Thymus (tissue), 11 donors: Measurements from ENCODE around the gene CDH23. TPM values are rescaled to one million over a fixed set of nuclear protein-coding genes. Genes with fewer than 3 reads are reported as not detected.

Experiments used
- DNase-seq, 9 donors: peaks; one replicate each; pipeline ENCODE4 v3.0.0-alpha.2; 2013; ENCODE audit warnings: low spot score in 9 of 9, low read depth in 6 of 9, missing footprints in 1 of 9
- H3K27ac ChIP-seq, 2 donors: one replicate each; pipeline ENCODE4 v1.5.1; 2013; ENCODE audit warnings: control low read depth in 1 of 2, low read depth in 1 of 2, low read length in 1 of 2, mild to moderate bottlenecking in 1 of 2, moderate library complexity in 1 of 2
- H3K27me3 ChIP-seq, 2 donors: one replicate each; pipeline ENCODE4 v1.5.1; 2013; ENCODE audit warnings: low read length in 1 of 2; ENCODE audit not compliant: control insufficient read depth in 2 of 2, insufficient read depth in 1 of 2
- H3K36me3 ChIP-seq, 2 donors: one replicate each; pipeline ENCODE4 v1.5.1; 2013; ENCODE audit warnings: low read length in 1 of 2, mild to moderate bottlenecking in 1 of 2, moderate library complexity in 1 of 2; ENCODE audit not compliant: control insufficient read depth in 2 of 2, insufficient read depth in 2 of 2
- H3K4me1 ChIP-seq, 2 donors: one replicate each; pipeline ENCODE4 v1.5.1; 2013; ENCODE audit warnings: low read length in 2 of 2; ENCODE audit not compliant: control insufficient read depth in 2 of 2, insufficient read depth in 2 of 2
- H3K4me3 ChIP-seq, 2 donors: one replicate each; pipeline ENCODE4 v1.5.1; 2013; ENCODE audit warnings: low read length in 2 of 2, control low read depth in 1 of 2, mild to moderate bottlenecking in 1 of 2
- H3K9me3 ChIP-seq, 2 donors: one replicate each; pipeline ENCODE4 v1.5.1; 2013; ENCODE audit warnings: low read length in 1 of 2, mild to moderate bottlenecking in 1 of 2; ENCODE audit not compliant: control insufficient read depth in 2 of 2, insufficient read depth in 1 of 2
- WGBS: extraction: QIAGEN DNeasy Blood & Tissue Kit; methylation state at CpG from one replicate; pipeline ENCODE4 v1.1.7; 2013; 5-methylcytosine and 5-hydroxymethylcytosine counted together
- polyA plus RNA-seq: library from polyadenylated mRNA; stranded (reverse); fragments of 200-250 nt; gene quantifications from one replicate; pipeline ENCODE4 v1.2.3, GENCODE V29; 2013
- total RNA-seq: library from RNA; stranded (reverse); fragments of 120-200 nt; gene quantifications from one replicate; pipeline ENCODE4 v1.2.4, GENCODE V29; 2013
- donor health status: healthy.

CDH23 gene
- total and polyA plus RNA-seq, 2 donors, result 9.1 TPM

DNA sequence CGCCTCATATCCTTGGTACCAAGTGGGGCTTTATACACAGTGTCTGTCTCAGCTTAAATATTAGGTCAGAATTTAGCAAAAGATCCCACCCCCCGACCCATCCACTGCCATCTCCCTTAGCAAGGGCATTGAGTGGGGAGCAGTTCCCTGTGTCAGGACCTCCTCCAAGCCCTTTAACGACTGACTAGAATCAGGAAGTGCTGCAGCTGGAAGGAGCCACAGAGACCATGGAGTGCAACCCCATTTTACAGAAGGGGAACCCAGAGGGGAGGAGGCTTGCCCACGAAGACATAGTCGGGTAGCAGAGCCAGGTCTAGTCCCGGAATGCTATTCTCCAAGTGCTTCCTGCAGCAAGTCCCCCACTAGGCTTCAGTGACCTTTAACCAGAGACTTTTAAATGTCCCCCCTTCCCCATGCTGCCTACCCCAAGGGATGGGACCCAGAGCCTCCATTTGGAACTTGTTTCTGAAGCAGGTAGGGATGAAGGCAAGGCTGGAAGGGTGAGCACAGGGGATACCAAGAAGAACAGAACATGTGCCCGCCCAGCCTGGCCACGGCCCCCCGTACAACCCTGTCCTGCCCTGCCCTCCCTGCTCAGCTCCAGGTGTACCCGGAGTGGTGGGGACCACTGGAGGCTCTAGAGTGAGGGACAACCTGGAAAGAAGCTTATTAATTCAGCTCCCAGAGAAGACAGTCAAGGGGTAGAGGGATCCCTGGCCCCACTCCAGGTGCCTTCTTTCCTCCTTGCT is 281.5 kb downstream of the CDH23 start:
- no peak for DNase-seq
- WGBS, result 81% methylated on average over 10 of the region's 10 CpGs
- no peaks in the 10 kb centered on the region for H3K27me3 ChIP-seq

DNA sequence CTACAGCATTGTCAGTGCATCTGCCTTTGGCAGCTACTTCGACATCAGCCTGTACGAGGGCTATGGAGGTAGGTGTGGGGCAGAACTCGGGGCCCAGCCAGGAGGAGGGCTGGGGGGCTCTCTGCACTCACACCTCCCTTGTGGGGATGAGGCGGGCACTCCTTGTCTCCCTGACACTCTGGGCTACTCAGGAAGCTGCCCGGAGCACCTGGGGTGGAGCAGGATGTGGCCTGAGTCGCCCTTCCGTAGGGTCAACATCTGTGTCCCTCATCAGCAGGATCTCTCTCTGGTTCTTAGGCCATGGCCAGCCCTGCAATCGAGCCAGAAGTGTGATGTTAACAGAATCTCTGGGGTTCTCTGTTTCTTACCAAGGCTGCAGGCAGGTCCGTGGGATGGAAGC is 282.7 kb downstream of the CDH23 start:
- H3K9me3 ChIP-seq, result no peaks in the 10 kb centered on the region
- no peaks in the 10 kb centered on the region for H3K27me3 ChIP-seq
- H3K4me1 ChIP-seq, result peaks cover 0 to 4% of the 10 kb centered on the region in 2 donors
- H3K4me3 ChIP-seq, result no peak overlapping the region
- WGBS, result 95% methylated on average over 9 of the region's 9 CpGs
- DNase-seq, result no peak
- no peak overlapping the region for H3K27ac ChIP-seq
- no peaks in the 10 kb centered on the region for H3K36me3 ChIP-seq

More for the DNA sequence above, 281.5 kb downstream of the CDH23 start:
- H3K4me3 ChIP-seq, result no peak overlapping the region
- no peaks in the 10 kb centered on the region for H3K4me1 ChIP-seq
- no peak overlapping the region for H3K27ac ChIP-seq
- H3K36me3 ChIP-seq, result no peaks in the 10 kb centered on the region
- H3K9me3 ChIP-seq, result no peaks in the 10 kb centered on the region

DNA sequence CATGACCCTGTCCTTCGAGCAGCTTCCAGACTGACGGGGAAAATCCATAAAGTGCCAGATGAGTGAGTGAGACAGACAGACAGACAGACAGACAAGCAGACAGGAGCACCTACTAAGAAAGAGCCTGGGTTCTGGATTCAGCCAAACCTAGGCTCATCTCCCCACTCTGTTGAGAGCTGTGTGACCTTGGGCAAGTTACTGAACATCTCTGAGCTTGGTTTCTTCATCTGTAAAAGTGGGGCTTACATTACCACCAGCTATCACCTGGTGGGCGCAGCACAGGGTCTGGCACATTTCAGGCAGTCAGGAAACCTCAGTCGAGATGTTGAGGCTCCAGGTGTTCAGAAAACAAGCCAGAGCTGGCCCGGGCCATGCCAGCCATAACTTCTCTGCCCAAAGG is 285.3 kb downstream of the CDH23 start:
- Histone ChIP-seq H3K4me3 (no peak overlapping the region), H3K9me3 (no peaks in the 10 kb centered on the region), H3K4me1 (peaks cover 0 to 22% of the 10 kb centered on the region in 2 donors), H3K27ac (no peak overlapping the region), H3K36me3 (no peaks in the 10 kb centered on the region), H3K27me3 (no peaks in the 10 kb centered on the region)
- DNase-seq, result no peak
- 93% methylated on average over 5 of the region's 5 CpGs for WGBS

DNA sequence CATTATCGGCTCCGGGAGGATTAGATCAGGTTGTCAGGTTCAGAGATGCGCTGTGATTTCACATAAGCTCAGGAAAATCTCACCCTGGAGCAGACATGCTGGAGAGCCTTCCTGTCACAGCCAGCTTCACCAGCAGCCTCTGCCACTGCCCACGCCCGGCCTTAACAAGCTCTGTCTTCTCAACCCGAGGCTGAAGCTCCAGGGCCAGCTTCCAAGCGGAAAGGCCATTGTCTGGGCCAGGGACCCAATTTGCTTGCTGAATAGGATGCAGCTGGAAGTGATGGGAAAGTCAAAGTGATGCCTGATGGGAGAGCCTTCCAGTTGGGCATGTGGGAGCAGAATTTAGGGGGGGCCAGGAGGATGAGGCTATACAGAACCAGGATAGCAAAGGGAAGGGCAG is 286.6 kb downstream of the CDH23 start:
- DNase-seq, result no peak
- peaks cover 0 to 22% of the 10 kb centered on the region in 2 donors for H3K4me1 ChIP-seq
- no peaks in the 10 kb centered on the region for H3K36me3 ChIP-seq
- H3K27ac ChIP-seq, result no peak overlapping the region
- no peaks in the 10 kb centered on the region for H3K27me3 ChIP-seq
- H3K4me3 ChIP-seq, result no peak overlapping the region
- WGBS, result 98% methylated on average over 7 of the region's 7 CpGs
- H3K9me3 ChIP-seq, result peaks cover 0 to 1% of the 10 kb centered on the region in 2 donors

DNA sequence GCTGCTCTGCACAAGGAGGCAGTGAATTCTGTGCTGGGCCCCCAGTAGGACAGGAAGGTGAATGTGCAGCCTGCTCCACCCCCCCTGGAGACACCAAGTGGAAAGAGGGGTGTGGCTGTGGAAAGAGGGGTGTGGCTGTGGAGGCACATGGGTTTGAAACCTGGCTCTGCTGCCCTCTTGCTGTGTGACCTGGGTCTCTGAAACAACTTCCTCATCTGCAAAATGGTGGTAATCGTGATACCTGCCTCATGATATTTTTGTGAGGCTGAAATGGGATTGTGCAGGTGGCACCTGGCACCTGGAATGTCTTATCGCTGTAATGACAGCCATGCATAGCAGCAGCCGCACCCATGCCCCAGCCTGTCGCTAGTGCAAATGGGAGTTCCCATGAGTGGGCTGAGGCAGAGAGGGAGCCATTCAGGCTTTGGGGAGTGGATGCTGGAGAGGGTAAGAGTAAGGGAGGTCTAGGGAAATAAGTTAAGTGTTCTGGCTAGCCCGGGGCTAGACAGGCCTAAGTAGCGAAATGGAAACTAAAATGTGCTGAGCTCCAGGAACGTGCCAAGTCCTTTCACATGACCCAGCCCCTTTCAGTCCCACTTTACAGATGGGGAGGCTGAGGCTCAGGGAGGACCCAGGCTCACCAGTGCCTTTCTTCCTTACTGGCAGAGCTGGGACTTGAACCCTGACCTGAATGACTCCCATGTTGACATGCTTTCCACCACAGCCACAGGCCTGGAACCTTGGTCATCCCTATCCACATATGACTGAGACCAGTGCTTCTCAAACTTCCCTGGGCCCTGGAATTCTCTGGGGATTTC is 287.8 kb downstream of the CDH23 start:
- H3K27ac ChIP-seq, result no peak overlapping the region
- H3K4me1 ChIP-seq, result peaks cover 0 to 22% of the 10 kb centered on the region in 2 donors
- no peaks in the 10 kb centered on the region for H3K36me3 ChIP-seq
- no peaks in the 10 kb centered on the region for H3K27me3 ChIP-seq
- no peak overlapping the region for H3K4me3 ChIP-seq
- peaks cover 0 to 14% of the 10 kb centered on the region in 2 donors for H3K9me3 ChIP-seq
- peak in 1 of 9 donors; percentile 27 for DNase-seq
- WGBS, result 87% methylated on average over 7 of the region's 7 CpGs

DNA sequence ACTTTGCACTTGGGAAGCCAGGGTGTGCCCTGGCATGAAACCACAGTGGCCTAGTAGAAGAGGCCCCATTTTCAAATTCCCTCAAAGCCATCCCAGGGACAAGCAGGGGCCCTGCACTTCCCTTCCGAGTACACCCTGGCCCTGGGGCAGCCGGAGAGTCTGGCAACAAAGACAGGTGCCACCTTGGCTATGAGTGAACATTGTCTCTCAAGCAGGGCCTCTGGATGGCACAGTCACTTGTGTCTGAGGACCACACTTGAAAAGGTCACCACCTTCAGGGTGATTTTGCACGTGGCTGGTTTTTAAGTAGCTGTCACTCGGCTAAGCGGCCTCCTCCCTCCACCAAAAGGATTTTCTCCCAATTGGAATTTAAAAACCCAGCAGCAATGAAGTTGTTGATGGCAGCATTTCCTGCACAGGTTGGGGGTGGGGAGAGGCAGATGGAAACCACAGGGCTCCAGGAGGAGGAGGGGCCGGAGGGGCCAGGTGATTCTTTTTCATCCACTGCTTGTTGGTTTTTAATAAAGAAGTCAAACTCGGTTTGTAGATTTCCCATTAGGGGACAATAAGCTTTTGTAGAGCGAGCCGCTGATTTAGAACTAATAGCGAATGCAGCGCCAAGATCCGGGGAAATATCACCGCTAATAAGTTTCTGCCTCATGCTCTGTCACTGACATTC is 289.0 kb downstream of the CDH23 start:
- Histone ChIP-seq H3K4me1 (peaks cover 0 to 22% of the 10 kb centered on the region in 2 donors), H3K36me3 (no peaks in the 10 kb centered on the region), H3K27me3 (no peaks in the 10 kb centered on the region), H3K9me3 (peaks cover 0 to 16% of the 10 kb centered on the region in 2 donors), H3K27ac (no peak overlapping the region), H3K4me3 (no peak overlapping the region)
- WGBS, result 91% methylated on average over 13 of the region's 13 CpGs
- DNase-seq, result no peak

DNA sequence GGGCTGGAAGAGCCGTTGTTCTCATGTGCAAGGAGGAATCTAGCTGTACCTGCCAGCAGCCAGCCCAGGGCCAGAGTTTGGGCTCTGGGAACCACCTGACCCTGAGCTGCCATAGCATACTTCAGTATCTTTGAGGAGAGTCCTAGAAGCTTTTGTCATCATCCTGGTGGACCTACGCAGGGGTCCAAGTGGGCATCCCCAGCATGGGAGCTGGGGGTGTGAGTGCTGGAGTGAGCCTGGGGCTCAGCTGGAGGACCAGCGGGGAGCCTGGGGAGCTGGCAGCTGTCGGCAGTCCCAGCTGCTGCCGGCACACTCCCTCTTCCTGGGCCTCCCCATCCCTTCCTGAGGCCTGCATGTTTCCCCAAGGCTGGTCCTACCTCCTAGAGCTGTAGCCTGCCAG is 290.4 kb downstream of the CDH23 start:
- 95% methylated on average over 5 of the region's 5 CpGs for WGBS
- no peak for DNase-seq

DNA sequence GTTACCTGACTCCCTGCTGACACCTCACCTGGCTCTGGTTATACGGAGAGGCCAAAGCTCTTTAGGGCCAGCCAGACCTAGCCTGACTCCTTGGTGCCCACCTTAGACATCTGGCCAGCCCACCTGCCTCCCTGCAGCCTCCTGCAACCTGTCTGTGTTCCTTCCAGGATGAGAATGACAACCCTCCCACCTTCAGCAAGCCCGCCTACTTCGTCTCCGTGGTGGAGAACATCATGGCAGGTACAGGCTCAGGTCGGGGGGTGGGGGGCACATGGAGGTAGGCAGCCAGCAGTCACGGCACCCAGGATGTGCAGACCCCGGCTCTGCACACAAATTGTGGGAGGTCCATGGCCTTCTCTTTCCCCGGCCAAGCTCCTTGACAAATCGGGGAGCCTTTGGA is 290.8 kb downstream of the CDH23 start:
- Histone ChIP-seq H3K36me3 (no peaks in the 10 kb centered on the region), H3K27ac (no peak overlapping the region), H3K4me1 (peaks cover 0 to 22% of the 10 kb centered on the region in 2 donors), H3K9me3 (peaks cover 0 to 25% of the 10 kb centered on the region in 2 donors), H3K4me3 (no peak overlapping the region), H3K27me3 (no peaks in the 10 kb centered on the region)
- WGBS, result 97% methylated on average over 9 of the region's 9 CpGs
- DNase-seq, result no peak

More for the DNA sequence above, 290.4 kb downstream of the CDH23 start:
- H3K4me1 ChIP-seq, result peaks cover 0 to 22% of the 10 kb centered on the region in 2 donors
- H3K27me3 ChIP-seq, result no peaks in the 10 kb centered on the region
- peaks cover 0 to 25% of the 10 kb centered on the region in 2 donors for H3K9me3 ChIP-seq
- H3K27ac ChIP-seq, result no peak overlapping the region
- no peaks in the 10 kb centered on the region for H3K36me3 ChIP-seq
- no peak overlapping the region for H3K4me3 ChIP-seq

DNA sequence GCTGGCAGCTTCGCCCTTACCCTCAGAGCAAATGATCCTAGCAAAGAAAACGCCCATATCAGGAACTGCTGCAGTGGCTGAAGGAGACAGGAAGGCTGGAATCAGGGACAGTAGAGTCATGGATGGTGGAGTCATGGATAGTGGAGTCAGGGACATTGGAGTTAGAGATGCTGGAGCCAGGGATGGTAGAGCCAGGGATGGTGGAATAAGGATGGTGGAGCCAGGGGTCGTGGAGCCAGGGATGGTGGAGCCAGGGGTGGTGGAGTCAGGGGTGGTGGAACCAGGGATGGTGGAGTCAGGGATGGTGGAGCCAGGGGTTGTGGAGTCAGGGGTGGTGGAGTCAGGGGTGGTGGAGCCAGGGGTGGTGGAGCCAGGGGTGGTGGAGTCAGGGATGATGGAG is 291.5 kb downstream of the CDH23 start:
- peaks cover 0 to 22% of the 10 kb centered on the region in 2 donors for H3K4me1 ChIP-seq
- 98% methylated on average over 3 of the region's 3 CpGs for WGBS
- no peak overlapping the region for H3K4me3 ChIP-seq
- no peaks in the 10 kb centered on the region for H3K27me3 ChIP-seq
- H3K36me3 ChIP-seq, result no peaks in the 10 kb centered on the region
- no peak for DNase-seq
- peaks cover 0 to 25% of the 10 kb centered on the region in 2 donors for H3K9me3 ChIP-seq
- no peak overlapping the region for H3K27ac ChIP-seq
